Upper lobe of right lung (tissue), 1 donor: Measurements from ENCODE around the gene DDO. TPM values are rescaled to one million over a fixed set of nuclear protein-coding genes. Genes with fewer than 3 reads are reported as not detected.

Source experiments
- ATAC-seq: fragments of 200-7000 bp; cut with Tn5 transposase; one replicate; pipeline ENCODE4 v1.9.1; 2020; ENCODE audit warnings: mild to moderate bottlenecking, moderate library complexity
- DNase-seq: peaks from one replicate; pipeline ENCODE4 v3.0.0-alpha.2; 2020
- H3K27ac ChIP-seq: fragments of 200-600 bp; one replicate; pipeline ENCODE4 v1.8.0; 2022
- H3K27me3 ChIP-seq: fragments of 200-600 bp; one replicate; pipeline ENCODE4 v1.8.0; 2022; ENCODE audit warnings: mild to moderate bottlenecking
- H3K36me3 ChIP-seq: fragments of 200-600 bp; one replicate; pipeline ENCODE4 v1.8.0; 2022
- H3K4me1 ChIP-seq: fragments of 200-600 bp; one replicate; pipeline ENCODE4 v1.8.0; 2022
- H3K4me3 ChIP-seq: fragments of 200-600 bp; one replicate; pipeline ENCODE4 v1.8.0; 2022; ENCODE audit warnings: mild to moderate bottlenecking
- H3K9me3 ChIP-seq: fragments of 200-600 bp; one replicate; pipeline ENCODE4 v1.8.0; 2022
- intact Hi-C: fragments of 100-400 bp; cut with DNase I; formaldehyde crosslinking; loops from one replicate; pipeline ENCODE4 v1.11.0; 2022
- total RNA-seq: library from RNA; stranded (reverse); fragmentation: NEBNext Ultra II Directional; extraction: Animal tissue kit (Norgen Biotek cat#: 25700); gene quantifications from one replicate; pipeline ENCODE4 v1.2.1, GENCODE V29; 2021
- TF ChIP-seq, protein P1 (sequence below): fragments of 200-600 bp; IDR thresholded peaks from one replicate; pipeline ENCODE4 v1.8.0; 2022; ENCODE audit warnings: antibody characterized with exemption
- donor health status: DM: no; HTN: yes; CAD: no; lungs with severe emphysema.

The DDO gene
- total RNA-seq, 1 donor from 2014 or later, result 7.1 TPM

DNA sequence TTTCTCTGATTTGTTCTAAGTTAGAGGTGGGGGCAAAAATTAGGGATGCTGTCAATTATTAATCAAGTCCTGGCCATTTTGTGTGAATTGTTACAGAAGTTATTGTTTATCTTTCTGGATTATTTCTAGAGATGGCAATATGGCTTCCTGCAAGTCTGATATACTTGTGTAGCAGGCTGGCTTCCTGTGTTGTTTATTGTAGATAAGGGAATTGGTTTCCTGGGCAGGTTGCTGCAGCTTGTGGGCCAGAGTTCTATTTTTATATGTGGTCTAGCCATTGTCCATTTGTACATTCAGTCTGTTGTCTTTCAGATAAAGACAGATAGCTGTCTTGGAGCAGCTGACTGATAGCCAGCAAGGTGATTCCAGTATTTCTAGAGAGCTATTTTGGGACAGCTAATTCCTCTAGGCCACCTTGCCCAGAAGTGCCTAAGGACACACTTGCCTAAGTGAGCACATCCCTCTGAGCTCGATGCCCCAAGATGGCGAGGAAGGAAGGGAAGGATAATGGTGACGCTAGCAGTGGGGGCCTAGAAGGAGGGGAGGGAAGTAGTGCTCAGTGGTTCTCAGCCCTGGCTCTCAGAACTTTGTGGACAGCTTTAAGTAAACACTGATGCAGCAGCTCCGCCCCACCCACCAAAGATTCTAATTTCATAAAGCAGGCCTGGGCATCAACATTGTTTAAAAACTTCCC lies 25.5 kb downstream of the DDO start:
- no peak overlapping the region for H3K4me3 ChIP-seq
- TF ChIP-seq, protein P1, sequence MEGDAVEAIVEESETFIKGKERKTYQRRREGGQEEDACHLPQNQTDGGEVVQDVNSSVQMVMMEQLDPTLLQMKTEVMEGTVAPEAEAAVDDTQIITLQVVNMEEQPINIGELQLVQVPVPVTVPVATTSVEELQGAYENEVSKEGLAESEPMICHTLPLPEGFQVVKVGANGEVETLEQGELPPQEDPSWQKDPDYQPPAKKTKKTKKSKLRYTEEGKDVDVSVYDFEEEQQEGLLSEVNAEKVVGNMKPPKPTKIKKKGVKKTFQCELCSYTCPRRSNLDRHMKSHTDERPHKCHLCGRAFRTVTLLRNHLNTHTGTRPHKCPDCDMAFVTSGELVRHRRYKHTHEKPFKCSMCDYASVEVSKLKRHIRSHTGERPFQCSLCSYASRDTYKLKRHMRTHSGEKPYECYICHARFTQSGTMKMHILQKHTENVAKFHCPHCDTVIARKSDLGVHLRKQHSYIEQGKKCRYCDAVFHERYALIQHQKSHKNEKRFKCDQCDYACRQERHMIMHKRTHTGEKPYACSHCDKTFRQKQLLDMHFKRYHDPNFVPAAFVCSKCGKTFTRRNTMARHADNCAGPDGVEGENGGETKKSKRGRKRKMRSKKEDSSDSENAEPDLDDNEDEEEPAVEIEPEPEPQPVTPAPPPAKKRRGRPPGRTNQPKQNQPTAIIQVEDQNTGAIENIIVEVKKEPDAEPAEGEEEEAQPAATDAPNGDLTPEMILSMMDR, result no peak
- intact Hi-C loops, result loop anchor here (10.0 kb wide), 1 partner anchor 685 kb away; no protein-coding TSS in a partner anchor
- ATAC-seq (peak; percentile 45), DNase-seq (no peak)
- H3K27me3 ChIP-seq, result no peaks in the 10 kb centered on the region
- no peak overlapping the region for H3K27ac ChIP-seq
- H3K9me3 ChIP-seq, result no peaks in the 10 kb centered on the region
- H3K36me3 ChIP-seq, result no peaks in the 10 kb centered on the region
- H3K4me1 ChIP-seq, result peaks cover 9% of the 10 kb centered on the region

DNA sequence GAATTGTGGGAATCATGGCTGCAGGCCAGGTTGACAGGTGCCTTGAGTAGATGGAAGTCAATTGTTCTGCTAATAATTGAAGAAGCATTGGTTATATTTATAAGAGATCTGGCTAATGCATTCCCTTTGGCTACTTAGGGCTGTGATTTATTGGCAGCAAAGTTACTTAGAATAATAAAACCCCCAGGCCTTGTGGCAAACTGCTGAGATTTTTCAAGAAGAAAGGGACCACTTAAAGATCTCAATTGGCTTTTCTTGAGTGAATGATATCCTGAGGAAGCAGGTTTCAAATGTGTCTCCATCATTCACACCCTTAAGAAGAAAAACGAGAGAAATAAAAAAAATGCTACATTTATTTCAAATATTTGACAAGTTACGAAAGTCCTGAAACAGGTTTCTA lies 27.4 kb downstream of the DDO start:
- intact Hi-C loops, result no loop called here
- Histone ChIP-seq H3K4me3 (no peak overlapping the region), H3K36me3 (no peaks in the 10 kb centered on the region), H3K9me3 (no peaks in the 10 kb centered on the region), H3K4me1 (peaks cover 9% of the 10 kb centered on the region), H3K27ac (no peak overlapping the region), H3K27me3 (no peaks in the 10 kb centered on the region)
- TF ChIP-seq, protein P1, result no peak
- no peak for ATAC-seq
- DNase-seq, result no peak

- ATAC-seq (no peak), DNase-seq (no peak)
- H3K36me3 ChIP-seq, result no peaks in the 10 kb centered on the region
- no peak overlapping the region for H3K27ac ChIP-seq
- no peak overlapping the region for H3K4me3 ChIP-seq
- intact Hi-C loops, result no loop called here
- TF ChIP-seq, protein P1, result no peak
- H3K9me3 ChIP-seq, result no peaks in the 10 kb centered on the region
- H3K27me3 ChIP-seq, result no peaks in the 10 kb centered on the region
- H3K4me1 ChIP-seq, result peaks cover 6% of the 10 kb centered on the region
These were observed 29.9 kb downstream of the DDO start for GRCh38 chr6:110385458-110385863.

DNA sequence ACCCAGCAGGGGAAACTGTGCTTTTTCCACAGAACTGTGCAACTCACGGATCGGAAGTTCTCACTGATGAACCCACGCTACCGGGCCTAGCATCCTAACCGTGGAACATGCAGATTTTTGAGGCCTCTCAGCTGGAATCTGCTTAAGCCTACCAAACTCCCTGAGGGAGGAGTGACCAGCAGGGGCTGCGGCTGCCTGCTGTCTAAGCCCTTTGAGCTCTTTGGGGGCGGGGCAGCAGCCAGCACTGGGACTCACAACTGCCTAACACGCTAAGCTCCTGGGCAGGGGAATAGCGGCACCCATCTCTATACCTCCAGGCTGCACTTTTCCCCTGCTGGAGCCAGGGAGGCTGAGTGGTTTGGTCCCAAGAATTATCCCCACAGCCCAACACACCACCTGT lies 36.8 kb downstream of the DDO start:
- Histone ChIP-seq H3K27me3 (no peaks in the 10 kb centered on the region), H3K9me3 (no peaks in the 10 kb centered on the region), H3K4me1 (no peaks in the 10 kb centered on the region), H3K27ac (no peak overlapping the region), H3K36me3 (no peaks in the 10 kb centered on the region), H3K4me3 (no peak overlapping the region)
- TF ChIP-seq, protein P1, result no peak
- no peak for DNase-seq
- intact Hi-C loops, result no loop called here
- ATAC-seq, result no peak

- ATAC-seq (no peak), DNase-seq (no peak)
- Histone ChIP-seq H3K27me3 (no peaks in the 10 kb centered on the region), H3K9me3 (no peaks in the 10 kb centered on the region), H3K4me3 (no peak overlapping the region), H3K27ac (no peak overlapping the region), H3K36me3 (no peaks in the 10 kb centered on the region), H3K4me1 (no peaks in the 10 kb centered on the region)
- intact Hi-C loops, result no loop called here
- TF ChIP-seq, protein P1, result no peak
These were observed 46.3 kb downstream of the DDO start for GRCh38 chr6:110369066-110369465.

- H3K36me3 ChIP-seq, result no peaks in the 10 kb centered on the region
- no peak for ATAC-seq
- H3K4me3 ChIP-seq, result no peak overlapping the region
- no peaks in the 10 kb centered on the region for H3K4me1 ChIP-seq
- TF ChIP-seq, protein P1, result no peak
- DNase-seq, result no peak
- H3K9me3 ChIP-seq, result no peaks in the 10 kb centered on the region
- no peak overlapping the region for H3K27ac ChIP-seq
- intact Hi-C loops, result no loop called here
- H3K27me3 ChIP-seq, result no peaks in the 10 kb centered on the region
These were observed 47.1 kb downstream of the DDO start for GRCh38 chr6:110368284-110368683.
